OCI-LY1 (cell line): ENCODE measurements around the gene SLC37A4.
A peak's percentile ranks its signal among the peaks of the same experiment; 100 is the strongest.

Source experiments
- H2AFZ ChIP-seq: fragments of 200-600 bp; sonication (generic), shearing (Covaris generic); 2 replicates; pipeline ENCODE4 v1.6.0; 2014; ENCODE audit warnings: antibody characterized with exemption, mild to moderate bottlenecking, low read length
- H3F3A ChIP-seq: fragments of 200-600 bp; sonication (generic), shearing (Covaris generic); 2 replicates; pipeline ENCODE4 v1.6.0; 2014; ENCODE audit warnings: mild to moderate bottlenecking, antibody characterized with exemption, low read length, moderate library complexity; ENCODE audit not compliant: insufficient read depth
- H3K27ac ChIP-seq: fragments of 200-600 bp; sonication (generic); 2 replicates; pipeline ENCODE4 v1.5.1; 2014; ENCODE audit warnings: low read length, mixed run types, mild to moderate bottlenecking, low read depth; ENCODE audit not compliant: poor library complexity, severe bottlenecking
- H3K27me3 ChIP-seq: fragments of 200-600 bp; sonication (generic); 2 replicates; pipeline ENCODE4 v1.6.0; 2014; ENCODE audit warnings: antibody characterized with exemption, mild to moderate bottlenecking, low read length, moderate library complexity; ENCODE audit not compliant: insufficient read depth
- H3K36me3 ChIP-seq: fragments of 200-600 bp; sonication (generic); 2 replicates; pipeline ENCODE4 v1.6.1; 2014; ENCODE audit warnings: mild to moderate bottlenecking, antibody characterized with exemption, low read length, moderate library complexity, mixed read lengths; ENCODE audit not compliant: insufficient read depth
- H3K4me1 ChIP-seq: fragments of 200-600 bp; sonication (generic); 2 replicates; pipeline ENCODE4 v1.5.1; 2014; ENCODE audit warnings: mild to moderate bottlenecking, low read length, moderate library complexity; ENCODE audit not compliant: insufficient read depth, severe bottlenecking
- H3K4me2 ChIP-seq: fragments of 200-600 bp; sonication (generic), shearing (Covaris generic); 2 replicates; pipeline ENCODE4 v1.6.1; 2014; ENCODE audit warnings: low read length
- H3K4me3 ChIP-seq: fragments of 200-600 bp; sonication (generic); 2 replicates; pipeline ENCODE4 v1.5.1; 2014; ENCODE audit warnings: low read length, low read depth, mild to moderate bottlenecking, mixed read lengths; ENCODE audit not compliant: poor library complexity, severe bottlenecking
- H3K79me2 ChIP-seq: fragments of 200-600 bp; shearing (Covaris generic); 2 replicates; pipeline ENCODE4 v1.6.1; 2016; ENCODE audit warnings: mixed run types, low read length, mixed read lengths; ENCODE audit not compliant: insufficient read depth
- H3K9ac ChIP-seq: fragments of 200-600 bp; sonication (generic), shearing (Covaris generic); 2 replicates; pipeline ENCODE4 v1.6.1; 2014; ENCODE audit warnings: mild to moderate bottlenecking, low read length, mixed read lengths
- H3K9me2 ChIP-seq: fragments of 200-600 bp; sonication (generic), shearing (Covaris generic); 2 replicates; pipeline ENCODE4 v1.6.1; 2014; ENCODE audit warnings: low read depth, mild to moderate bottlenecking, low read length, mixed read lengths
- H3K9me3 ChIP-seq: fragments of 200-600 bp; shearing (Covaris generic); 2 replicates; pipeline ENCODE4 v1.6.1; 2014; ENCODE audit warnings: low read length, mixed read lengths
- H4K20me1 ChIP-seq: fragments of 200-600 bp; sonication (generic), shearing (Covaris generic); 2 replicates; pipeline ENCODE4 v1.6.0; 2016; ENCODE audit warnings: mild to moderate bottlenecking, low read length; ENCODE audit not compliant: insufficient read depth
- CTCF ChIP-seq: fragments of 200-600 bp; sonication (generic), shearing (Covaris generic); IDR thresholded peaks from 2 replicates; pipeline ENCODE4 v1.5.1; 2017; ENCODE audit warnings: mild to moderate bottlenecking, antibody characterized with exemption, low read length, moderate library complexity, mixed read lengths
- EZH2 ChIP-seq: fragments of 200-600 bp; sonication (generic), shearing (Covaris generic); IDR thresholded peaks from 2 replicates; pipeline ENCODE4 v1.8.0; 2017; ENCODE audit warnings: borderline replicate concordance, mixed run types, mild to moderate bottlenecking, antibody characterized with exemption, low read length, moderate library complexity, mixed read lengths

SLC37A4 gene

GRCh38 chr11:119000906-119001305, 29.8 kb downstream of the SLC37A4 start:
- H3K27ac ChIP-seq, result no peak overlapping the region
- no peaks in the 10 kb centered on the region for H3K9me3 ChIP-seq
- H4K20me1 ChIP-seq, result no peaks in the 10 kb centered on the region
- H3K9ac ChIP-seq, result no peak overlapping the region
- peaks cover 21% of the 10 kb centered on the region for H3K4me1 ChIP-seq
- H3F3A ChIP-seq, result no peaks in the 10 kb centered on the region
- no peak for TF ChIP-seq EZH2
- no peak for TF ChIP-seq CTCF
- no peak overlapping the region for H3K4me2 ChIP-seq
- H3K9me2 ChIP-seq, result no peaks in the 10 kb centered on the region
- peaks cover 4% of the 10 kb centered on the region; the same call in 1 of the 2 replicates for H3K79me2 ChIP-seq
- H3K36me3 ChIP-seq, result peaks cover 40% of the 10 kb centered on the region
- H3K27me3 ChIP-seq, result no peaks in the 10 kb centered on the region
- no peak overlapping the region for H3K4me3 ChIP-seq
- no peak overlapping the region for H2AFZ ChIP-seq

GRCh38 chr11:118998822-118999221, 31.9 kb downstream of the SLC37A4 start:
- TF ChIP-seq EZH2 (no peak), CTCF (no peak)
- H3K27ac ChIP-seq, result no peak overlapping the region
- H3K4me2 ChIP-seq, result peak overlapping the region; percentile 94

GRCh38 chr11:118998388-118998717, 32.3 kb downstream of the SLC37A4 start:
- Histone ChIP-seq H3K27ac (no peak overlapping the region), H3K79me2 (peaks cover 4% of the 10 kb centered on the region; the same call in 1 of the 2 replicates)

More at GRCh38 chr11:118998822-118999221, 31.9 kb downstream of the SLC37A4 start:
- peaks cover 38% of the 10 kb centered on the region for H3K36me3 ChIP-seq
- H4K20me1 ChIP-seq, result no peaks in the 10 kb centered on the region
- peaks cover 21% of the 10 kb centered on the region for H3K4me1 ChIP-seq
- peak overlapping the region; percentile 86 for H3K4me3 ChIP-seq
- no peaks in the 10 kb centered on the region for H3F3A ChIP-seq
- H3K79me2 ChIP-seq, result peaks cover 4% of the 10 kb centered on the region; the same call in 1 of the 2 replicates
- no peak overlapping the region for H2AFZ ChIP-seq
- no peaks in the 10 kb centered on the region for H3K9me3 ChIP-seq
- no peaks in the 10 kb centered on the region for H3K9me2 ChIP-seq
- H3K9ac ChIP-seq, result peak overlapping the region; percentile 93
- H3K27me3 ChIP-seq, result no peaks in the 10 kb centered on the region

More at GRCh38 chr11:118998388-118998717, 32.3 kb downstream of the SLC37A4 start:
- no peak overlapping the region for H2AFZ ChIP-seq
- peak overlapping the region; percentile 94 for H3K4me2 ChIP-seq
- no peaks in the 10 kb centered on the region for H4K20me1 ChIP-seq
- H3K27me3 ChIP-seq, result no peaks in the 10 kb centered on the region
- peak overlapping the region; percentile 93 for H3K9ac ChIP-seq
- no peaks in the 10 kb centered on the region for H3F3A ChIP-seq
- TF ChIP-seq CTCF, result no peak
- no peak for TF ChIP-seq EZH2
- peaks cover 21% of the 10 kb centered on the region for H3K4me1 ChIP-seq
- no peaks in the 10 kb centered on the region for H3K9me3 ChIP-seq
- H3K9me2 ChIP-seq, result no peaks in the 10 kb centered on the region
- H3K36me3 ChIP-seq, result peaks cover 36% of the 10 kb centered on the region
- H3K4me3 ChIP-seq, result peak overlapping the region; percentile 86
